ENCODE measurements around the gene COL18A1. TPM values are rescaled to one million over a fixed set of nuclear protein-coding genes. Genes with fewer than 3 reads are reported as not detected.
A peak's percentile ranks its signal among the peaks of the same experiment; 100 is the strongest.

The COL18A1 gene
- total and polyA plus RNA-seq, 9 of the 15 experiments (the other 6 are each of a cell fraction or from before 2014, with no cell fraction given) = 0.14 to 16.4 (median 2.0) TPM

DNA sequence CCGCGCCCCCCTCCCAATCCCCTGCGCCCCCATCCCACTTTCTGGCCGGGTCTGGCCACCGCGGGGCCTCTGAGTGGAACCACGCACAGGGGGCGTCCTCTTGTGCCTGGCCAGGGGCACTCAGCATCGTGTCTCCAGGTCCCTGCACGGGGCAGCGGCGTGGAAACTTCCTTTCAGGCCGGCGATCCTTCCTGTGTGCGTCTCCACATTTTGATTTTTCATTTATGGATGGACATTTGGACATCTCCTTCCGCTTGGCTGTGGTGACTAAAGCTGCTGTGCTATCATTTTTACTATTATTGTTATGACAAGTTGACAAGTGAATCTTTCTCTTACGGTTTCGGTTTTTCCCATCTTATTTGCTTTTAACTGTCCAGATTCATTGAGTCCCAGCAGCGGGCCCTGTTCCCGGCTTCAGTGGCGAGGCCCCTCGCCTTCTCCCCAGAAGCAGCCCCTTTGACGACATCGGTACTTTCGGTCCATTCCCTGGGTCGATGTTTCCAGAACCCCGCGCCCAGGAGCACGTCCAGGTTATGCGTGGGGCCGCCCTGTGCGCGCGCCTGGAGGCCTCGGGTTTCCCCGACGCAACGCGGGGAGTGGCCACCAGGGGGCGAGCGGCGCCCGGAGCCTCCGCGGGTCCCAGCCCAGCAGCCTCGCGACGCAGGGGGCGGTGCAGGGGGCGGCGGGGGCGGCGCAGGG lies 149.7 kb downstream of the COL18A1 start (continued):
- no peak for TF ChIP-seq HEY1 (CRISPR knock-in tag; IDR thresholded peaks at IDR 0.05; ENCODE audit: borderline replicate concordance)
- TF ChIP-seq, protein P1, sequence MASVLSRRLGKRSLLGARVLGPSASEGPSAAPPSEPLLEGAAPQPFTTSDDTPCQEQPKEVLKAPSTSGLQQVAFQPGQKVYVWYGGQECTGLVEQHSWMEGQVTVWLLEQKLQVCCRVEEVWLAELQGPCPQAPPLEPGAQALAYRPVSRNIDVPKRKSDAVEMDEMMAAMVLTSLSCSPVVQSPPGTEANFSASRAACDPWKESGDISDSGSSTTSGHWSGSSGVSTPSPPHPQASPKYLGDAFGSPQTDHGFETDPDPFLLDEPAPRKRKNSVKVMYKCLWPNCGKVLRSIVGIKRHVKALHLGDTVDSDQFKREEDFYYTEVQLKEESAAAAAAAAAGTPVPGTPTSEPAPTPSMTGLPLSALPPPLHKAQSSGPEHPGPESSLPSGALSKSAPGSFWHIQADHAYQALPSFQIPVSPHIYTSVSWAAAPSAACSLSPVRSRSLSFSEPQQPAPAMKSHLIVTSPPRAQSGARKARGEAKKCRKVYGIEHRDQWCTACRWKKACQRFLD (CRISPR knock-in tag; IDR thresholded peaks at IDR 0.05) = no peak
- TF ChIP-seq RCOR1 (IDR thresholded peaks at IDR 0.05; ENCODE audit: borderline replicate concordance in 1 of 2, low read depth in 2 of 2, low read length in 2 of 2) = 0 out of 4 replicates have a peak, but pooled peaks of 1 of the 2 experiments have one; percentile 18
- no peak for TF ChIP-seq ELF1 (tag; IDR thresholded peaks at IDR 0.05)
- TF ChIP-seq ZNF830 (CRISPR knock-in tag; IDR thresholded peaks at IDR 0.05) = peak; percentile 88; the same call in 1 of the 2 replicates
- TF ChIP-seq CBX5 (IDR thresholded peaks at IDR 0.05; ENCODE audit: borderline replicate concordance, low read depth) = no peak
- no peak for TF ChIP-seq SMARCE1 (IDR thresholded peaks at IDR 0.05)
- TF ChIP-seq E2F4 (CRISPR knock-in tag; IDR thresholded peaks at IDR 0.05; ENCODE audit: low read depth) = no peak
- no peak for TF ChIP-seq ZNF354B (CRISPR knock-in tag; IDR thresholded peaks at IDR 0.05)
- TF ChIP-seq MITF (IDR thresholded peaks at IDR 0.05) = no peak
- no peak for TF ChIP-seq SRF (CRISPR knock-in tag; IDR thresholded peaks at IDR 0.05)
- TF ChIP-seq CC2D1A (IDR thresholded peaks at IDR 0.05) = no peak
- peak; percentile 40; the same call in 1 of the 2 replicates for TF ChIP-seq KDM2B (CRISPR knock-in tag; IDR thresholded peaks at IDR 0.05)
- TF ChIP-seq TFAP4 (CRISPR knock-in tag; IDR thresholded peaks at IDR 0.05; ENCODE audit: borderline replicate concordance) = peak; percentile 51; the same call in 1 of the 2 replicates
- TF ChIP-seq ZNF232 (CRISPR knock-in tag; IDR thresholded peaks at IDR 0.05) = no peak
- TF ChIP-seq SNIP1 (IDR thresholded peaks at IDR 0.05; ENCODE audit: low read depth) = no peak
- no peak for TF ChIP-seq MEF2D (tag; conservative IDR thresholded peaks at IDR 0.05; ENCODE audit: low read depth)
- no peak for TF ChIP-seq RBM22 (IDR thresholded peaks at IDR 0.05; ENCODE audit: low read depth, low read length, poor library complexity, severe bottlenecking)
- 0 out of 2 replicates have a peak, but pooled peaks have one; percentile 21 for TF ChIP-seq ESRRA (IDR thresholded peaks at IDR 0.05; ENCODE audit: borderline replicate concordance, low read depth)
- no peak for TF ChIP-seq ZC3H11A (IDR thresholded peaks at IDR 0.05; ENCODE audit: low read depth, low read length)
- TF ChIP-seq ZBTB2 (IDR thresholded peaks at IDR 0.05) = no peak
- TF ChIP-seq MIER1 (IDR thresholded peaks at IDR 0.05; ENCODE audit: low read depth) = no peak
- no peak for TF ChIP-seq BRCA1 (IDR thresholded peaks at IDR 0.05)
- no peak for TF ChIP-seq BRCA1 (CRISPR knock-in tag; IDR thresholded peaks at IDR 0.05)
